ENCODE measurements around the gene PGAP3.

DNA sequence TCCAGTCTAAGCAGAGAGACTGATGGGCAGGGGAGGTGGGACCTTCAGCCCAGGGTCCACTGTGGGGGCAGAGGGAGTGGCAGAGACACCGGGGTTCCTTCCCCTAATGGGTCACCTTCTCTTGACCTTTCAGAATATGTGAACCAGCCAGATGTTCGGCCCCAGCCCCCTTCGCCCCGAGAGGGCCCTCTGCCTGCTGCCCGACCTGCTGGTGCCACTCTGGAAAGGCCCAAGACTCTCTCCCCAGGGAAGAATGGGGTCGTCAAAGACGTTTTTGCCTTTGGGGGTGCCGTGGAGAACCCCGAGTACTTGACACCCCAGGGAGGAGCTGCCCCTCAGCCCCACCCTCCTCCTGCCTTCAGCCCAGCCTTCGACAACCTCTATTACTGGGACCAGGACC lies 39.7 kb upstream of the PGAP3 start:
- TF ChIP-seq POLR2AphosphoS5 (IDR thresholded peaks at IDR 0.05), result no peak
- TF ChIP-seq, protein P1, sequence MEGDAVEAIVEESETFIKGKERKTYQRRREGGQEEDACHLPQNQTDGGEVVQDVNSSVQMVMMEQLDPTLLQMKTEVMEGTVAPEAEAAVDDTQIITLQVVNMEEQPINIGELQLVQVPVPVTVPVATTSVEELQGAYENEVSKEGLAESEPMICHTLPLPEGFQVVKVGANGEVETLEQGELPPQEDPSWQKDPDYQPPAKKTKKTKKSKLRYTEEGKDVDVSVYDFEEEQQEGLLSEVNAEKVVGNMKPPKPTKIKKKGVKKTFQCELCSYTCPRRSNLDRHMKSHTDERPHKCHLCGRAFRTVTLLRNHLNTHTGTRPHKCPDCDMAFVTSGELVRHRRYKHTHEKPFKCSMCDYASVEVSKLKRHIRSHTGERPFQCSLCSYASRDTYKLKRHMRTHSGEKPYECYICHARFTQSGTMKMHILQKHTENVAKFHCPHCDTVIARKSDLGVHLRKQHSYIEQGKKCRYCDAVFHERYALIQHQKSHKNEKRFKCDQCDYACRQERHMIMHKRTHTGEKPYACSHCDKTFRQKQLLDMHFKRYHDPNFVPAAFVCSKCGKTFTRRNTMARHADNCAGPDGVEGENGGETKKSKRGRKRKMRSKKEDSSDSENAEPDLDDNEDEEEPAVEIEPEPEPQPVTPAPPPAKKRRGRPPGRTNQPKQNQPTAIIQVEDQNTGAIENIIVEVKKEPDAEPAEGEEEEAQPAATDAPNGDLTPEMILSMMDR (IDR thresholded peaks at IDR 0.05), result no peak

Data from breast epithelium (tissue), 3 donors.